GM18873 (cell line): Measurements from ENCODE around the gene RNASEH2B.

Experiments used
- ATAC-seq: cut with Tn5 transposase; IDR thresholded peaks from one replicate; pipeline ENCODE4 v1.9.1; 2021; ENCODE audit warnings: mild to moderate bottlenecking, moderate library complexity, moderate number of reproducible peaks; ENCODE audit not compliant: unreplicated experiment, low FRiP score

The RNASEH2B gene

GRCh38 chr13:50905256-50905655, 4.3 kb upstream of the RNASEH2B start:
- no peak for ATAC-seq

GRCh38 chr13:50907781-50908180, 1.8 kb upstream of the RNASEH2B start:
- ATAC-seq = no peak

GRCh38 chr13:50908371-50908770, 1.2 kb upstream of the RNASEH2B start:
- no peak for ATAC-seq

GRCh38 chr13:50910485-50910805, 854 bp downstream of the RNASEH2B start:
- ATAC-seq = no peak

- no peak for ATAC-seq
Measured at GRCh38 chr13:50911081-50911631, 1.6 kb downstream of the RNASEH2B start.

- peak; percentile 65 for ATAC-seq
Measured at GRCh38 chr13:50911937-50912795, 2.6 kb downstream of the RNASEH2B start.

- no peak for ATAC-seq
Measured at GRCh38 chr13:50912851-50913250, 3.3 kb downstream of the RNASEH2B start.

- ATAC-seq = no peak
Measured at GRCh38 chr13:50914176-50914700, 4.6 kb downstream of the RNASEH2B start.

- ATAC-seq = no peak
Measured at GRCh38 chr13:50914848-50915247, 5.3 kb downstream of the RNASEH2B start.

- no peak for ATAC-seq
Measured at GRCh38 chr13:50915565-50915964, 6.0 kb downstream of the RNASEH2B start.

GRCh38 chr13:50916701-50917184, 7.2 kb downstream of the RNASEH2B start:
- no peak for ATAC-seq

- ATAC-seq = no peak
Measured at GRCh38 chr13:50917572-50917971, 8.0 kb downstream of the RNASEH2B start.

- ATAC-seq = no peak
Measured at GRCh38 chr13:50918567-50918966, 9.0 kb downstream of the RNASEH2B start.

- ATAC-seq = no peak
Measured at GRCh38 chr13:50919277-50919676, 9.7 kb downstream of the RNASEH2B start.

GRCh38 chr13:50921706-50922105, 12.1 kb downstream of the RNASEH2B start:
- no peak for ATAC-seq

GRCh38 chr13:50923272-50923671, 13.7 kb downstream of the RNASEH2B start:
- ATAC-seq = no peak

GRCh38 chr13:50924025-50924424, 14.4 kb downstream of the RNASEH2B start:
- ATAC-seq = no peak

- ATAC-seq = no peak
Measured at GRCh38 chr13:50927701-50928100, 18.1 kb downstream of the RNASEH2B start.

GRCh38 chr13:50928102-50928501, 18.5 kb downstream of the RNASEH2B start:
- ATAC-seq = no peak

GRCh38 chr13:50928659-50929462, 19.3 kb downstream of the RNASEH2B start:
- no peak for ATAC-seq

- ATAC-seq = no peak
Measured at GRCh38 chr13:50932091-50932490, 22.5 kb downstream of the RNASEH2B start.
